Measurements from ENCODE around the gene ANKRD34C. TPM values are rescaled to one million over a fixed set of nuclear protein-coding genes. Genes with fewer than 3 reads are reported as not detected.
A peak's percentile ranks its signal among the peaks of the same experiment; 100 is the strongest.

ANKRD34C gene
- total RNA-seq, 1 donor from 2014 or later = not detected

GRCh38 chr15:79311901-79312553 lies 29.5 kb downstream of the ANKRD34C start:
- Mint-ChIP-seq H3K9me3 (no peaks in the 10 kb centered on the region), H3K4me1 (peaks cover 11% of the 10 kb centered on the region), H3K27ac (no peak overlapping the region), H3K36me3 (peaks cover 17% of the 10 kb centered on the region), H3K27me3 (ENCODE audit: insufficient read depth, low read depth) (peaks cover 12% of the 10 kb centered on the region), H3K4me3 (peak overlapping the region; percentile 86)
- H3K79me2 ChIP-seq (ENCODE audit: low read depth) = peaks cover 24% of the 10 kb centered on the region
- no peak overlapping the region for H3K27ac ChIP-seq
- H3K4me2 ChIP-seq = peak overlapping the region; percentile 98
- no peak for DNase-seq (ENCODE audit: low spot score)
- no peak overlapping the region for H3K9ac ChIP-seq
- peaks cover 37% of the 10 kb centered on the region for H3K27me3 ChIP-seq
- peak overlapping the region; percentile 69 for H3K4me3 ChIP-seq
- H3F3A ChIP-seq (ENCODE audit: low read depth) = peaks cover 7% of the 10 kb centered on the region
- TF ChIP-seq CTCF (IDR thresholded peaks at IDR 0.05) (no peak), EZH2 (IDR thresholded peaks at IDR 0.05) (no peak), EZH2phosphoT487 (IDR thresholded peaks at IDR 0.05) (no peak)
- H3K36me3 ChIP-seq = no peaks in the 10 kb centered on the region
- no peaks in the 10 kb centered on the region for H3K9me3 ChIP-seq (ENCODE audit: low read depth)
- H4K20me1 ChIP-seq (ENCODE audit: low read depth) = no peaks in the 10 kb centered on the region
- H3K4me1 ChIP-seq = peaks cover 8% of the 10 kb centered on the region
- peak overlapping the region; percentile 90 for H2AFZ ChIP-seq (replicated peaks)

GRCh38 chr15:79314186-79314585 lies 31.7 kb downstream of the ANKRD34C start:
- Histone ChIP-seq H3K4me2 (no peak overlapping the region), H4K20me1 (ENCODE audit: low read depth) (no peaks in the 10 kb centered on the region), H3K9ac (no peak overlapping the region), H3K79me2 (ENCODE audit: low read depth) (peaks cover 24% of the 10 kb centered on the region), H3K9me3 (ENCODE audit: low read depth) (no peaks in the 10 kb centered on the region), H3K4me3 (no peak overlapping the region), H2AFZ (replicated peaks) (no peak overlapping the region), H3K4me1 (peaks cover 8% of the 10 kb centered on the region), H3K27ac (no peak overlapping the region), H3K36me3 (no peaks in the 10 kb centered on the region), H3F3A (ENCODE audit: low read depth) (peaks cover 7% of the 10 kb centered on the region), H3K27me3 (peaks cover 16% of the 10 kb centered on the region)
- H3K4me3 Mint-ChIP-seq = no peak overlapping the region
- H3K36me3 Mint-ChIP-seq = peaks cover 37% of the 10 kb centered on the region
- TF ChIP-seq CTCF (IDR thresholded peaks at IDR 0.05) = no peak
- TF ChIP-seq EZH2 (IDR thresholded peaks at IDR 0.05) = no peak
- TF ChIP-seq EZH2phosphoT487 (IDR thresholded peaks at IDR 0.05) = no peak
- H3K9me3 Mint-ChIP-seq = no peaks in the 10 kb centered on the region
- DNase-seq (ENCODE audit: low spot score) = no peak
- peaks cover 11% of the 10 kb centered on the region for H3K4me1 Mint-ChIP-seq
- H3K27me3 Mint-ChIP-seq (ENCODE audit: insufficient read depth, low read depth) = peaks cover 12% of the 10 kb centered on the region
- no peak overlapping the region for H3K27ac Mint-ChIP-seq

- no peak overlapping the region for H3K4me3 ChIP-seq
- no peak overlapping the region for H3K9ac ChIP-seq
- H4K20me1 ChIP-seq (ENCODE audit: low read depth) = no peaks in the 10 kb centered on the region
- H3K36me3 Mint-ChIP-seq = peaks cover 44% of the 10 kb centered on the region
- H3F3A ChIP-seq (ENCODE audit: low read depth) = peaks cover 7% of the 10 kb centered on the region
- H3K9me3 Mint-ChIP-seq = peaks cover 2% of the 10 kb centered on the region
- H3K4me1 Mint-ChIP-seq = peaks cover 11% of the 10 kb centered on the region
- peaks cover 9% of the 10 kb centered on the region for H3K27me3 ChIP-seq
- no peak overlapping the region for H3K27ac ChIP-seq
- peaks cover 24% of the 10 kb centered on the region for H3K79me2 ChIP-seq (ENCODE audit: low read depth)
- no peak overlapping the region for H3K27ac Mint-ChIP-seq
- no peaks in the 10 kb centered on the region for H3K36me3 ChIP-seq
- no peak overlapping the region for H2AFZ ChIP-seq (replicated peaks)
- no peak overlapping the region for H3K4me2 ChIP-seq
- peaks cover 8% of the 10 kb centered on the region for H3K27me3 Mint-ChIP-seq (ENCODE audit: insufficient read depth, low read depth)
- H3K4me3 Mint-ChIP-seq = no peak overlapping the region
- TF ChIP-seq EZH2phosphoT487 (IDR thresholded peaks at IDR 0.05) (no peak), EZH2 (IDR thresholded peaks at IDR 0.05) (no peak), CTCF (IDR thresholded peaks at IDR 0.05) (no peak)
- H3K4me1 ChIP-seq = peaks cover 8% of the 10 kb centered on the region
- H3K9me3 ChIP-seq (ENCODE audit: low read depth) = no peaks in the 10 kb centered on the region
- no peak for DNase-seq (ENCODE audit: low spot score)
Observed at GRCh38 chr15:79314811-79315210, 32.3 kb downstream of the ANKRD34C start.
